K562 (cell line): ENCODE results near the gene CALU. TPM values are rescaled to one million over a fixed set of nuclear protein-coding genes. Genes with fewer than 3 reads are reported as not detected.

Experiments used
- BACH1 ChIP-seq: fragments of 200-800 bp; sonication (Bioruptor generic); IDR thresholded peaks from 2 replicates; pipeline ENCODE4 v1.6.1; 2016; ENCODE audit warnings: missing genetic modification characterization, missing compliant biosample characterization
- ERF ChIP-seq: fragments of 450-650 bp; formaldehyde crosslinking; IDR thresholded peaks from 2 replicates; pipeline ENCODE4 v1.4.0; 2020; ENCODE audit warnings: mild to moderate bottlenecking, mixed read lengths
- GTF2F1 ChIP-seq: IDR thresholded peaks from 2 replicates; pipeline ENCODE4 v1.6.1; 2011; ENCODE audit warnings: low read depth, low read length, improper control_type of control experiment
- HNRNPLL ChIP-seq: fragments of 200-400 bp; formaldehyde crosslinking; IDR thresholded peaks from 2 replicates; pipeline ENCODE4 v1.6.1; 2017; ENCODE audit warnings: low read length, low read depth, mild to moderate bottlenecking; ENCODE audit not compliant: poor library complexity, severe bottlenecking
- HOXB6 ChIP-seq: fragments of 250-450 bp; sonication (Bioruptor Pico); IDR thresholded peaks from 2 replicates; pipeline ENCODE4 v1.5.1; 2022; ENCODE audit warnings: mild to moderate bottlenecking, borderline replicate concordance
- JUN ChIP-seq, 2 experiments: sonication (generic) in 1 of 2; formaldehyde crosslinking in 1 of 2; IDR thresholded peaks; 2 replicates each; pipeline versions ENCODE4 v1.6.1 to v1.8.0; 2012 to 2022; ENCODE audit warnings: borderline replicate concordance in 2 of 2, mild to moderate bottlenecking in 2 of 2, improper control_type of control experiment in 1 of 2, low read depth in 1 of 2, low read length in 1 of 2, missing genetic modification reagents in 1 of 2
- KDM5B ChIP-seq: fragments of 200-600 bp; sonication (generic); IDR thresholded peaks from 2 replicates; pipeline ENCODE4 v1.6.1; 2012; ENCODE audit warnings: low read depth, mild to moderate bottlenecking, moderate library complexity, low read length, control low read depth, inconsistent platforms; ENCODE audit not compliant: insufficient replicate concordance
- MAFF ChIP-seq: IDR thresholded peaks from 2 replicates; pipeline ENCODE4 v1.6.1; 2012; ENCODE audit warnings: low read length, improper control_type of control experiment
- NCOA2 ChIP-seq, 2 experiments: fragments of 450-650 bp; IDR thresholded peaks; 2 replicates each; pipeline ENCODE4 v1.6.1; 2018; ENCODE audit warnings: mild to moderate bottlenecking in 2 of 2, moderate library complexity in 1 of 2; ENCODE audit not compliant: partially characterized antibody in 2 of 2
- NCOA6 ChIP-seq: fragments of 450-650 bp; IDR thresholded peaks from 2 replicates; pipeline ENCODE4 v1.6.1; 2017; ENCODE audit warnings: mild to moderate bottlenecking
- NUFIP1 ChIP-seq: fragments of 450-650 bp; IDR thresholded peaks from 2 replicates; pipeline ENCODE4 v1.6.1; 2018; ENCODE audit not compliant: partially characterized antibody
- RBBP5 ChIP-seq: fragments of 200-600 bp; sonication (generic); IDR thresholded peaks from 2 replicates; pipeline ENCODE4 v1.6.1; 2012; ENCODE audit warnings: borderline replicate concordance, mild to moderate bottlenecking, low read length, control low read depth, inconsistent platforms; ENCODE audit not compliant: insufficient read depth, poor library complexity, severe bottlenecking
- SRF ChIP-seq, 2 experiments: fragments of 250-450, 450-650 bp in 1 of 2; sonication (Bioruptor Pico) in 1 of 2; sonication (generic) in 1 of 2; formaldehyde crosslinking; IDR thresholded peaks; 2 replicates each; pipeline versions ENCODE4 v1.5.0 to v1.5.1; 2020 to 2022; ENCODE audit warnings: mild to moderate bottlenecking in 1 of 2, missing genetic modification reagents in 1 of 2
- ZNF830 ChIP-seq: fragments of 250-450 bp; sonication (Bioruptor Pico); IDR thresholded peaks from 2 replicates; pipeline ENCODE4 v1.5.0; 2021; ENCODE audit warnings: mild to moderate bottlenecking
- ZSCAN32 ChIP-seq: fragments of 450-650 bp; formaldehyde crosslinking; IDR thresholded peaks from 2 replicates; pipeline ENCODE4 v1.4.0; 2020; ENCODE audit warnings: mild to moderate bottlenecking, moderate library complexity
- polyA plus RNA-seq, 8 experiments: library from polyadenylated mRNA; depleted of rRNA in 4 of 8; stranded (reverse) in 5 of 8; unstranded in 3 of 8; fragments of >200 nt; fragmentation: Nextera tagmentation in 2 of 8; fragmentation: Illumina TruSeq in 1 of 8; extraction: Ambion mirVana in 2 of 8; extraction: Trizol in 1 of 8; gene quantifications; 2 replicates each; pipeline versions ENCODE4 v1.2.1 to v1.2.3, GENCODE V29; 2011 to 2014; ENCODE audit warnings: inconsistent platforms in 1 of 8, missing spikeins in 1 of 8
- total RNA-seq, 7 experiments: library from RNA; depleted of rRNA in 6 of 7; stranded (reverse); fragments of >200 nt in 6 of 7; fragmentation: Illumina TruSeq in 2 of 7; extraction: Trizol in 2 of 7; gene quantifications; 2 replicates each; pipeline versions ENCODE4 v1.2.1 to v1.2.3, GENCODE V29; 2011 to 2021; ENCODE audit warnings: low replicate concordance in 1 of 7
- TF ChIP-seq, protein P1 (sequence below): fragments of 250-450 bp; sonication (Bioruptor Pico); IDR thresholded peaks from 2 replicates; pipeline ENCODE4 v1.8.0; 2021; ENCODE audit warnings: mild to moderate bottlenecking, moderate library complexity
- TF ChIP-seq, protein P2 (sequence below): fragments of 450-650 bp; formaldehyde crosslinking; IDR thresholded peaks from 2 replicates; pipeline ENCODE4 v1.4.0; 2020; ENCODE audit warnings: mild to moderate bottlenecking, moderate library complexity
- TF ChIP-seq, protein P3 (sequence below): sonication (generic); formaldehyde crosslinking; IDR thresholded peaks from 2 replicates; pipeline ENCODE4 v1.9.0; 2022; ENCODE audit warnings: mild to moderate bottlenecking, missing genetic modification reagents
- TF ChIP-seq, protein P4 (sequence below): sonication (generic); formaldehyde crosslinking; IDR thresholded peaks from 2 replicates; pipeline ENCODE4 v1.8.1; 2023; ENCODE audit warnings: mild to moderate bottlenecking, missing genetic modification reagents

The CALU gene
- total and polyA plus RNA-seq, 9 of the 15 experiments (the other 6 are each of a cell fraction or from before 2014, with no cell fraction given): 166 to 286 (median 215) TPM

DNA sequence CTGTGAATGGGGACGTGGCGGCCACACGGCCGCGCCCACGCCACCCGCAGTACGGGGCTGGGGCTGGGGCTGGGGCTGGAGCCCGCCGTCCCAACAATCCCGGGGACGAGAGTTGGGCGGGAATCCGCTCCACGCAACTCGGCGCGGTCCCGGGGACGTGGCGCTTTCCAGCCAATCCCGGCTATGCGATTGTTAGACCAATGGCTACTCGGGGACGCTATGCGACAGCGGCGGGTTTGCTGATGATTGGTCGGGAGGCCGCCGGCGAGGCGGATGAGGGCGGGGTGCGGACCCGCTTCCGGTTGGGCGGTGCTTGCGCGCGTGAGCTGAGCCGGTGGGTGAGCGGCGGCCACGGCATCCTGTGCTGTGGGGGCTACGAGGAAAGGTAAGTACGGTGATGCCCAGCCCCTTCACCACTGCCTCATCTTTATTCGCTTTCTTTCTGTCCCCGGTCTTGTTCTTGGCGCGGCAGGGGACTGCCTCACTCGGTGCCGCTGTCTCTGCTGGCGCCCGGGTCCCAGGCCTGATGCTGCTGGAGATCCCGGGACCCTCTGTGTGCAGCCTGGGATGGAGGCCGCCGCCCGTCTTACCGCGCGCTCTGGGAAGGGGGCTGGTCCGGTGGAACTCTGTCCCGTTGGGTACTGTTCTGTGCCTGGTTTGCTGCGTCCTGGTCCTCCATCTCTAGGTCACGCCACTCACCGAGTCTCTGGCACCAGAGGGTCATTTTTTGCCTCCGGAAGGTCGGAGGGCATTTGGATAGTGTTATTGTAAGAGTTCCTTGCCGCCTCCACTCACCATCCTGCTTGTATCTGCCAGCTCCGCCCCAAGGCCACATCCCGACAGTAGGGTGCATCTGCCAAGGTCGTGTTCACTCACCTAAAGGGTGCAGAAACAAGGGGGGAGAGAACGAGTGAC is at the start of gene CALU (continued):
- peak; percentile 65; the same call in 1 of the 2 replicates for TF ChIP-seq JUN (IDR thresholded peaks at IDR 0.05; ENCODE audit: borderline replicate concordance, low read depth, low read length)
- peak; percentile 15; the same call in 1 of the 2 replicates for TF ChIP-seq JUN (CRISPR knock-in tag; IDR thresholded peaks at IDR 0.05; ENCODE audit: borderline replicate concordance)
- no peak; the same call in 1 of the 2 replicates for TF ChIP-seq GTF2F1
- TF ChIP-seq SRF (CRISPR knock-in tag; IDR thresholded peaks at IDR 0.05): peak in 1 of 2 experiments; percentile 49; a peak in 2 of 4 replicates
- TF ChIP-seq HNRNPLL: peak; percentile 77
- no peak for TF ChIP-seq BACH1 (tag)
- peak; percentile 97 for TF ChIP-seq RBBP5
- no peak for TF ChIP-seq MAFF
- TF ChIP-seq NCOA6: no peak
- TF ChIP-seq, protein P1, sequence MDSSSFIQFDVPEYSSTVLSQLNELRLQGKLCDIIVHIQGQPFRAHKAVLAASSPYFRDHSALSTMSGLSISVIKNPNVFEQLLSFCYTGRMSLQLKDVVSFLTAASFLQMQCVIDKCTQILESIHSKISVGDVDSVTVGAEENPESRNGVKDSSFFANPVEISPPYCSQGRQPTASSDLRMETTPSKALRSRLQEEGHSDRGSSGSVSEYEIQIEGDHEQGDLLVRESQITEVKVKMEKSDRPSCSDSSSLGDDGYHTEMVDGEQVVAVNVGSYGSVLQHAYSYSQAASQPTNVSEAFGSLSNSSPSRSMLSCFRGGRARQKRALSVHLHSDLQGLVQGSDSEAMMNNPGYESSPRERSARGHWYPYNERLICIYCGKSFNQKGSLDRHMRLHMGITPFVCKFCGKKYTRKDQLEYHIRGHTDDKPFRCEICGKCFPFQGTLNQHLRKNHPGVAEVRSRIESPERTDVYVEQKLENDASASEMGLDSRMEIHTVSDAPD (CRISPR knock-in tag): no peak
- no peak for TF ChIP-seq NCOA2 (IDR thresholded peaks at IDR 0.05; ENCODE audit: partially characterized antibody in 2 of 2)
- TF ChIP-seq ZNF830: peak; percentile 62; the same call in 1 of the 2 replicates
- TF ChIP-seq KDM5B: peak; percentile 97
- TF ChIP-seq NUFIP1: no peak
- peak; percentile 87 for TF ChIP-seq ERF (CRISPR knock-in tag)
- TF ChIP-seq, protein P2, sequence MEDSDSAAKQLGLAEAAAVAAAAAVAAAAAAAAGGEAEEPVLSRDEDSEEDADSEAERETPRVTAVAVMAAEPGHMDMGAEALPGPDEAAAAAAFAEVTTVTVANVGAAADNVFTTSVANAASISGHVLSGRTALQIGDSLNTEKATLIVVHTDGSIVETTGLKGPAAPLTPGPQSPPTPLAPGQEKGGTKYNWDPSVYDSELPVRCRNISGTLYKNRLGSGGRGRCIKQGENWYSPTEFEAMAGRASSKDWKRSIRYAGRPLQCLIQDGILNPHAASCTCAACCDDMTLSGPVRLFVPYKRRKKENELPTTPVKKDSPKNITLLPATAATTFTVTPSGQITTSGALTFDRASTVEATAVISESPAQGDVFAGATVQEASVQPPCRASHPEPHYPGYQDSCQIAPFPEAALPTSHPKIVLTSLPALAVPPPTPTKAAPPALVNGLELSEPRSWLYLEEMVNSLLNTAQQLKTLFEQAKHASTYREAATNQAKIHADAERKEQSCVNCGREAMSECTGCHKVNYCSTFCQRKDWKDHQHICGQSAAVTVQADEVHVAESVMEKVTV (CRISPR knock-in tag): no peak
- TF ChIP-seq, protein P3, sequence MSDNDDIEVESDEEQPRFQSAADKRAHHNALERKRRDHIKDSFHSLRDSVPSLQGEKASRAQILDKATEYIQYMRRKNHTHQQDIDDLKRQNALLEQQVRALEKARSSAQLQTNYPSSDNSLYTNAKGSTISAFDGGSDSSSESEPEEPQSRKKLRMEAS: peak; percentile 94
- TF ChIP-seq, protein P4, sequence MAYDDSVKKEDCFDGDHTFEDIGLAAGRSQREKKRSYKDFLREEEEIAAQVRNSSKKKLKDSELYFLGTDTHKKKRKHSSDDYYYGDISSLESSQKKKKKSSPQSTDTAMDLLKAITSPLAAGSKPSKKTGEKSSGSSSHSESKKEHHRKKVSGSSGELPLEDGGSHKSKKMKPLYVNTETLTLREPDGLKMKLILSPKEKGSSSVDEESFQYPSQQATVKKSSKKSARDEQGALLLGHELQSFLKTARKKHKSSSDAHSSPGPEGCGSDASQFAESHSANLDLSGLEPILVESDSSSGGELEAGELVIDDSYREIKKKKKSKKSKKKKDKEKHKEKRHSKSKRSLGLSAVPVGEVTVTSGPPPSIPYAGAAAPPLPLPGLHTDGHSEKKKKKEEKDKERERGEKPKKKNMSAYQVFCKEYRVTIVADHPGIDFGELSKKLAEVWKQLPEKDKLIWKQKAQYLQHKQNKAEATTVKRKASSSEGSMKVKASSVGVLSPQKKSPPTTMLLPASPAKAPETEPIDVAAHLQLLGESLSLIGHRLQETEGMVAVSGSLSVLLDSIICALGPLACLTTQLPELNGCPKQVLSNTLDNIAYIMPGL (CRISPR knock-in tag): no peak; the same call in 1 of the 2 replicates
- no peak for TF ChIP-seq ZSCAN32 (CRISPR knock-in tag)
- no peak for TF ChIP-seq HOXB6 (CRISPR knock-in tag)
